Measurements from ENCODE around the gene MYO1B.

The MYO1B gene

DNA sequence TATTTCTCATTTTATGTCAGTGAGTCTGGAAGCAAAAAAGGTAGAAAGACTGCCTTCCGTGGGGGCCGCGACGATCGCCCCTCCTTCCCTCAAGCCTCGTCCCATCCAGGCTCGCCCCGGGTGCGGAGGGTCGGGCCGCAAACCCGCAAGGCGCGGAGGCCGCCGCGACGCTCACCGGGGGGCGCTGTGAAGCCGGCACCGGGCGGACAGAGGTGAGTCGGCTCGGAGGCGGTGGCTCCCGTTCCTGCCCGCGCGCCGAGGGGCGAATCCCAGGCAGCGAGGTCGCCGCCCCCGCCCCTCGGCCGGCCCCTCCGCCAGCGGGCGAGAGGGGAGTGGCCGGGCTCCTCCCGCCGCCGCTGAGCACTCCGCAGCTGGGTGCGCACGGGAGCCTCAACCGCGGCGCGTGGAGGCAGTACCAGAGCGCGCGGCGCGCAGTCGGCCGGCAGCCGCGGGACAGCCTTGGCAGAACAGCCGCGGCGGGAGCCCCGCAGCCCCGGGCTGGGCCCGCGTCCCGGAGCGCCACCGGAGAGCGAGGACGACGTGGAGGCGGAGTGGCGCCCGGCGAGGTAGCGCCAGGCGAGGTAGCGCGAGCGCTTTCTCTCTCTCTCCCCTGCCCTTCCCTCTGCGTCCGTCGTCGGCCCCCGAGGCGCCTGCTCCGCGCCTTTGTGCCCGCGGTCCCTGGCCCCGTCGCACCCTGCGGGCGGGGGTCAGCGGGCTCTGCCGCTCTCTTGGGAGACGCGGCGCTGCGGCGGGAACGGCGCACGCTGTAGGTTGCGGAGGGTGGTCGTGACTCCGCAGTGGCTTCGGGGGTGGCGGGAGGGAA, at the start of gene MYO1B:
TSS of gene MYO1B (plus strand) at position 359 of the 823 bp plus-strand sequence. CDS start 31,492 bp downstream, outside the sequence.
- peak; percentile 80 for DNase-seq

DNA sequence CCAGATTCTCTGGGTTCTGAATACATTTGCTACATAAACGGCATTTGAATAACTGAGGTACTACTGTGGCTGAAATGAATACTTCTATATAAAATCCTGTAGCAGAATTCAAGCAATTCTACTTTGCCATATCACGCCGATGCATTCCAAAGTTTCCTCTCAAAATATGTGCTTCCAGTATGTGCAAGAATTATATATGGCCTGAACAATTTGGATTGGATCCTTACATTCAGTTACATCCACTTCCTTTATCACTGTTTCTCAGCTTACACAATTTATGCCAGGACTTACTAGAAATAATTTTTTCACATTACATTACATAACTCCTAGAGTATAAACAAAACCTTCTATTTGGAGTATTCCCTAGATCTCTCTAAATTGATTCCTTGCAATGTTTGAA, 48.1 kb upstream of the MYO1B start:
- DNase-seq = peak; percentile 25

DNA sequence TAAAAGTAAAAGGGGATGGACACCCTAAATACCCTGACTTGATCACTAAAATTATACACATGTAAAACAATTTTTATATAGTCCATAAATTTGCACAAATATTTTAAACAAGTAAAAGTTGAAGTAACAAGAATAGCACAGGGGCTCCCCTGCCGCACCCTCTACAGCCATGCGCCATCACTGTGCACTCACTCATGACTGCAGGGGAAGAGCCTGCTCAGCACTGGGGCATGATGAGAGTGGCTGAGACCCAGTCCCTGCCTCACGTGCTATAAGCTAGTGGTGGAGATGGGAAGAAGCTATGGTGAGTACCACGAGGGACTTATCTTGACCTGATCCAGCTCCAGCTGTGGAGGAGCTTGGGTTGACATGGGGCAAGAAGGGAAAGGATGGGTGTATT, 46.9 kb upstream of the MYO1B start:
- DNase-seq = no peak

DNA sequence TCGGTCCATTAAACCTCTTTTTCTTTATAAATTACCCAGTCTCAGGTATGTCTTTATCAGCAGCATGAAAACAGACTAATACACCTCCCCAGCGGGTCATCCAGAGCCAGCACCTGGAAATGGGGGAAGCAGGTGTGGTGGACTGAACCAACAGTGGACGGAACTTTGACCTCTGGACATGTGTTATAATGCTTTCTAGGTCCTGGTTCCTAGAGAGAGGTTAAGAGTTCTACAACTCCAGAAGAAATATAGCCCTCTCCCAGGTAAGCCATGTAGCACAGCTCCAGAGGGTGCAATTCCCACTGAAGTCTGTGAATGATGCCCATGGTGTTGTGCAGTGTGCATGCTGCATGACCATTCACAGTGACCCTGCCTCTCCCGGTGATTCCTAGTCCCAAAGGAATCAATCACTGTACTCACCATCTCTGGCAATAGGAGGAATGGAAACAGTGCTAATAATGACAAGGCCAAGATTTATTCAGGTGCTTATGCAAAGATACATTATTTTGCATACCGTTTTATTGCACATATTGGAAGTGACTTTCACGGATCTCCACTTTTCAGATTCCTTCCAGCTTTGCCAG, 45.2 kb upstream of the MYO1B start:
- DNase-seq = no peak

DNA sequence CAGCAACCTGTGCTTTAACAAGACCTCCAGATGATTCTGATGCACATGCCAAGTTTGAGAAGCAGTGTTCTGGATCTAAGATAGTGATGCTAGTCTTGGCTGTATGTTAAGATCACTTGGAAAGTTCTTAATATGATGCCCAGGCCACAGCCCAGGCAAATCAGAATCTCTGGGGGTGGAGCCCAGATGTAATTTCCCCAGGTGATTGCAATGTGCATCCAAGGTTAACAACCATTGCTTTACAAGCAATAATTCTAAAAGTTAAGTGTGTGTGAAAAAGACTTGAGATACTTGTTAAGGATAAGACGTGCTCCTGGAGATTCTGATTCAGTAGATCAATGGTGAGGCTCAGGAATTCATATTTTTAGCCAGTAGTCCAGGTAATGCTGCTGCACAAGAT, 44.3 kb upstream of the MYO1B start:
- DNase-seq = no peak

DNA sequence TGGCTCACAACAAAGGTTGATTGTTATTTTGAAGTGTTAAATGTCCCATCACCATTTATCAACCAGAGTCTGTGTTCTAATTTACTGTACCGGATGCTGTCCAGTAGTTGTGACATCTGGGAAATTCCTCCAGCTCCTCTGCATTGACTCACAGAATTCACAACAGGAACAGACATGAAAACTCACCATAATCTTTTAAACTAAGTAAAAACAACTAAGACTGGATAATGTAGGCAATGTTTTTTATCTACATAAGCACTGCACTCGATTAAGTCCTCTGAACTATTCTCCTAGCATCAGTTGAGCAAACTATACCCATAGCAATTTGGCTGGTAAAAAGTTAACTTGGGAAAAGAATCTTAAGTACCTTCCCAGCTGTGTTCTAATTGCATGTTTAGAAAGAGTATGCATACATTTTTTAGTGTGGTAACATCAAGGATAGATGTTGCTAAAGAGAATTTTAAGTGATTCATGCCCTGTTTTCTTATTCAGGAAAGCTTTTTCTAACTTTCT, 42.9 kb upstream of the MYO1B start:
- DNase-seq = peak; percentile 79

DNA sequence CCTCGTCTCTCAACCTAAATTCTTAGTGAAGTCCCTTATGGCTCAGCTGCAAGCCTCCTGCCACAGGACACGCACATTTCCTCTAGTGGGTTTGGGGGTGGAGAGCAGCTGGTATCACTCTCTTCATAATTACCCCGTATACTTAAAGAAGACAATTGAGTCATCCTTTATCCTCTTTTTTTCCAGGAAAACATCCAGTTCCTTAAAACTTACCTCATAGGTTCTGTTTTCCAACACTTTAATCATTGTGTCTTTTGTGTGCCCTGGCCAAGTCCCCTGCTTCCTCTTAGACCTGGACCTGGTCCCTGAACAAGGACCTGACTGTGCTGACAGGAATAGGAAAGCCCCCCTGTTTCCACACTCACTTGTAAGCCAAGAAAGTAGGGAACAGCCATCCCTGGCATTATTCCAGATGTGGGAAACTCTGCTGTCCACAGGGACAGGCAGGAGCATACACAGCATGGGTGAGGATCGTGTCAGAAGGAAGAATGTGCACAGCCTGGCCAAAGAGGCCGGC, 42.3 kb upstream of the MYO1B start:
- DNase-seq = peak; percentile 80

DNA sequence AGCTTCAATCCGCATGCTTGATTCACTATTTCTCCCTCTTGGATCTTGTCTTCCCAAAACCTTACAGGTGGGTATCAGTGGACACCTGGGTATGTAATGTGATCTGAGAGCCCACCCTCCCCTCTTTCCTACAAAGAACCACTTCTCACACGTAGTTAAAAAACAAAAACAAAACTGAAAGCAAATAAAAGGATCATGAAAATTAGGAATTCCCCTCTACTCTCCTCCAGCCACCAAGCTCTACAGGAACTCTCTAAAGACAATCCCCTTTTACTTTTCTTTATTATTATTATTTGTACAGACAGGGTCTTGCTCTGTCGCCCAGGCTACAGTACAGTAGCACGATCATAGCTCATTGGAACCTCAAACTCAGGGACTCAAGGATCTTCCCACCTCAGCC, 40.8 kb upstream of the MYO1B start:
- DNase-seq = no peak

DNA sequence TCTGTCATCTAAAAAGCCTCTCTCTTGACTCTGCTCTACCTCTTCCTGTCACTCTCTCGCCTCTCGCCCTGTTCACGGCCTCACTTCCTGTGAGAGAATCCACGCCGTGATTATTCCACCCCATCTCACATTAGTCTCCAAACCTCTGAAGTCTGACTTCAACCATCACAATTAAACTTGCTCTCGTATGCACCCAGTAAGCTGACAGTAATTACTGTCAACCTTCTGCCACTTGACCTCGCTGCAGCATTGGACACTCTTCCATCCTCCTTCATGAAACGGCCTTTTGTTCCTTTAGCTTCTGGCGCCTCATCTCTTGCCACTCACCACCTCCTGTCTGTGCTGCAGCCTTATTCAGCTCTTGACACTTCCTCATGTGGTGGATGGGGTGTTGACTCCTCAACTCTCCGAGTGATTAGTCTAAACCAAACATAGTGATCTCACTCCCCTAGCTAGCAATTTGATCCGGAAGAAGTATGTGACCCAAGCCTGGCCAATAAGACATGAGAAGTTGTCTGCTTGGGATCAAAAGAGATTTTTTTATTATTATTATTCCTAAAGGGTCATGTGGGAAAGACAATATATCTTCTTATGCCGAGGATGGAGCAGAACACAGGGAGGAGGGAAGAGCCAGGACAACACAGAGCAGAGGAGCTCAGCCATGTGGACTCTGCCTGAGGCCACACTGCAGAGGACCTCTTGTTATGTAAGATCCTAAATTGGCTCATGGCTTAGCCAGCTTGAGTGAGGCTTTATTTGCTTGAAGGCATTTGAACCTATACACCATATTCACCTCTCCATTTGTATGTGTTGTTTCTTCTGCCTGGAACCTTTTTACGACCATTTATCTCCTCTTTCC, 38.4 kb upstream of the MYO1B start:
- DNase-seq = no peak

DNA sequence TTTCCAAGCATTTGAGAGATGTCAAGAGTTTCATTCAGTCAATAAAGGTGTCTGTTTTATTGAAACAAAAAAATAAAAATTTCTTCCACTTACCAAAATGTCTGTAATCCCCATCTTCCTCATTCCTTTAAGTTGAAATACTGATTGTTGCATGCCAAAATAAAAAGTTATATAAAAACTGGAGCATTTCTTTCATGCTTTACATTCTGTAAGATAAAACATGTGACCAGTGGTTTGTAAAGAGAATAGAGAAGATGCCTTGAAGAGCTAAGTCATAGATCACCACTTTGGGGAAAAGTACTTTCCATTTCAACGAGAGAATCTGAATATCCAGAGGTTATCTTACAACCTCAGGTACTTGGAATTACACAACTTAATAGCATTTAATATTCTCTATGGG, 35.9 kb upstream of the MYO1B start:
- DNase-seq = peak; percentile 83

DNA sequence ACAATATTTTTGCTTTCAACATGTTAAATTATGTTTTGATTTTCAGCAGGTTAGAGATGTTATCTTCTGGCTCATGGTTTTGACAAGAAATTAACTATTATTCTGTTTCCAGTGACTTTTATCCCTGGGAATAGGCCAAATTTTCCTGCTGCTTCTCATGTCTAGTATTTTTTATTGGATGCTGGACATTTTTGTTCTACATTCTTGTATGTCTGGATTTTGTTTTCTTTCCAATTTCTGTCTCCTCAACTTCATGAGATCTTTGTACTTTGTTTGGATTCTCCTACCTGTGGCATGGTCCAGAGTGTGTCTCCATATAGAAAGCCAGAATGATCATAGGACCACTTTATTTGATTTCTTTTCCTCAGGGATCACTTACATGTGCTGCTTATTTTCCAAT, 33.1 kb upstream of the MYO1B start:
- DNase-seq = no peak

DNA sequence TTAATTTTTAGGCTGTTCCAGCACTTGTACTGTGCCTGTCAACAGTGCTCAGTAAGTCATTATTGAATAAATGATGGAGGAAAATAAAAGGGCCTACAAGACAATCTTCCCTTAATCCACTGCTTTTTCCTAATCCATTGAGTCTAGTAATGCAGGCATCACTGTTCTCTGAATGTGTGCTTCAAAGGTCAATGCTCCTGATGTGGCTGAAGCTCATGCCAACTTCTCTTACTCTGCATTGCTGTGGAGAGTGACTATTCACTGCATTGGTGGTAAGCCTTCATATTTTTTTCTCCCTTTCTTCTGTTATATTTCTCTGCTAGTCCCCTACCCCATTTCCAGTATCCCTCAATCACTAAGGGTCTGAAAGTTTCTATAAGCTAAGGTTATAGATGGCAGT, 31.9 kb upstream of the MYO1B start:
- no peak for DNase-seq

DNA sequence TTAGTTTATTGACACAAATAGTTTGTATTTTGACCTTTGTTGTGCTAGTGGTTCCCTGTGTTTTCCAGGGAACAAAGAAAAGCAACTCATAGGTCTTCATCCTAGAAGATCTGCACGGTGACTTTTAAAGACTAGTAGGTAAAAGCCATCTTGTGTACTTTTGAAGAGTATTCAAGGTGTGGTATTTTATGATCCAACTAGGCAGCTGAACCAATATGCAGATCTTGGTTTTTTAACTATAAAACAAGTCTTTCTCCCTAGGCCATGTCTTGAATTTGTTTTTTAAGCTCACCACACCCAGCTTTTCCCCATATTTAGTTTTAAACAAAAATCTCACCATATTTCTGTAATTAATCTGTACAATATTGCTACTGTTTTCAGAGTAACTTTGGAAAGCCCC, 30.0 kb upstream of the MYO1B start:
- DNase-seq = no peak

DNA sequence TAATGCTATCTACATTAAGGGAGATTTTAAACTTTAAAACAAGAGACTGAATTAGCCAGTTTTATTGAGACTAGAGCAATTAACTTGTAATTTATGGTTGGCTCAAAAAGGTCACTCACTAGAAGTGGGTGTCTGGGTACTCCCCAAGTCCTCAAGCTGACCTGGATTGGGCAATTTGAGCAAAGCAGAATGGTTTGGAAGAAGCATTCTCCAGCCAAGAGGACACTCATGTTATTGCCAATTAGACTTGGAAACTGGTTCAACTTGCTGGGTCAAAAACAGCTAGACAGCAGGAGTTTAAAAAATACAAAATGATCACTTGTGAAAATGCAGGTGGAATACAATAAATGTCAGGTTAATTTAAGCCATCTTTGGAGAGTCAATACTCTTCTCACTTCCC, 29.5 kb upstream of the MYO1B start:
- no peak for DNase-seq

DNA sequence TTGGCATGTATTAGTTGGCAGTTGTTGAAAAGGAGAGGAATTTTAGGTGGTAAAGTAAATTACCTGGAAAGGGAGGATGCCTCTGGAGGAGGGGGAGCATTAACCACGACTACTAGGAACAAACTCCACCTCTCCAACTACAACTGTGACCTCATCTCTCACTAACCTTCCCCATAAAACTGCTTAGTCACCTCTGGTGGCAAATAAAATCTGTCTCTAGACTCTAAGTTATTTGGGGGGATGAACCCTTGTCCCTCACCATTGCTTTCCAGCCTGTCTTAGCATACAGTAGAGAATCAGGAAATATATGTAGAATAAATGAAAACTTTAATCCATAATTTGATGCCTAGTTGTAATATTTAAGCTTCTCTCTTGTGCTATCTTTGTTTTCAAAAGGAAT, 27.6 kb upstream of the MYO1B start:
- DNase-seq = peak; percentile 68

DNA sequence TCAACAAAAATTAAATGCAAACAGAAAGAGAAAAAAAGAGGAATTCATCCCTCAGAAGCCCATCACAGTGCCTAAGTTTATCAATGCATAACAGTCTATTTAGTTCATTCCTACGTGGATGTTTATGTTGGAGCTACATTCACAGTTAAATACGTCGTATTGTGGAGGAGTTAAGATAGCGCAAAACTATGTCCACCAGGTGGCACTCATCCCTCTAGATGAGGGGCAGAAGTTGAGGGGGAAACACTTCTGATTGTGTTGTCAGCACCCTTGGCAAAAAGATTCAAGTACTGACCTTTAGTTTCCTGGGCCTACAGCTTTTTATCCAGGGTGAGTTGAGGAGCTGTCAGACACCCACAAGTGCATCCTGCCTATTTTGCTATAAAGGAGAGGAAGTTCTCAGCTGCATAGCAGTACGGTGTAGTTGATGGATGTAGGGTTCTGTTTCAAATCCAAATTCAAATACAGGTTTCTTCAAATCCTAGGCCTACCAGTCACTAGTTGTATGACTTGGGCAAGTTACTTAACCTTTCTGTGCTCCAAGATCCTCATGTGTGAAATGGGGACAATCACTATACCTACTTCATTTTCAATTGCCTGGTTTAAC, 26.8 kb upstream of the MYO1B start:
- peak; percentile 85 for DNase-seq

DNA sequence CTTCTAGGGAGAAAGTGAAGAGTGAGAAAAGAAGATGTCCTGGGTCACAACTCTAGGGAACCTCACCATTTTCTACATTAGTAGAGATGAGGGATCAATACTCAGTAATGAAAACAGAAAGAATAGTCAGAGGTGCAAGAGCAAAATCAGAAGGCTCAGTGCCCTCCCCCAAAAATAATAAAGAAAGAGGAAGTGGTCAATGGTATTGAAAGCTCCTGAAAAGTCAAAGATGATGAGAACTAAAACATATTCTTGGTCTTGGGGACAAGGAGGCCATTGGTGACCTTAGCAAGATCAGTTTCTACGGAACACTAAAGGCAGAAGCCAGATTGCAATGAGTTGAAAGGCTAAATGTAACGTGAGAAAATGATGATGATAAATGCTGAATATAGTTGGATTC, 24.5 kb upstream of the MYO1B start:
- no peak for DNase-seq

DNA sequence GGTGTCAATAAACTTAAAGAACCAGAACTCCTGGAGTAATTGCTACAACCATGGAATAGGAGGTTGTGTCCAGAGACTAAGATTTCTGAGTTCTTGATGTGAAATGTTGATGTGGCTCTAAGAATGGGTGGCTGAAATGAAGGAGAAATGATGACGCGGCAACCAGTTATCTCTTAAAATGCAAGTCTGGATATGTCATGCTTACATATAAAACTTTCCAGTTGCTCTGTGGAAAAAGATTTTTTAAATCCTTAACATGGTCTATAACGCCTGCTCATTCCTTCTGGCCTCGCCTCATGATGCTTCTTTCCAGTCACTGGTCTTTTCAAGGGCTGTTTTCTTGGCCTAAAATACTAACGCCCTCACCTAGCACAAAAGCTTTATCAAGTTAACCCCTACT, 23.5 kb upstream of the MYO1B start:
- no peak for DNase-seq

DNA sequence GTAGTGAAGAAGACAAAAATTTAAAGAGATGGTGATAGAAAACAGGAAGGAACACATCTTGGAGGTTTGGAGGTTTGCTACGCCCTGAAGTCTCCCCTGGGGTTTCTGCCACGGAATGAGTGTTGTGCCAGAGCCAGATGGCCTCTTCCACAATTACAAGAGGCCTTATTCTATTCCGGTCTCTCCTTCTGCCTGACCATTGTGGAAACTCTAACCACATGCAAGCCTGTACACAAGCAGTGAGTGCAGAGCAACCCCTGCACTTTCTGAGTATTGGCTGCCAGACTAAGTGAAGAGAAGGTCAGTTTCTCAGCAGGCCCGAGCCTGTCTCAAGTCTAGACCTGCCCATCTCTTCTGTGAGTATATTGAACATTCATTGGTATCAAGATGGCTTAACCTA, 22.7 kb upstream of the MYO1B start:
- DNase-seq = peak; percentile 55

DNA sequence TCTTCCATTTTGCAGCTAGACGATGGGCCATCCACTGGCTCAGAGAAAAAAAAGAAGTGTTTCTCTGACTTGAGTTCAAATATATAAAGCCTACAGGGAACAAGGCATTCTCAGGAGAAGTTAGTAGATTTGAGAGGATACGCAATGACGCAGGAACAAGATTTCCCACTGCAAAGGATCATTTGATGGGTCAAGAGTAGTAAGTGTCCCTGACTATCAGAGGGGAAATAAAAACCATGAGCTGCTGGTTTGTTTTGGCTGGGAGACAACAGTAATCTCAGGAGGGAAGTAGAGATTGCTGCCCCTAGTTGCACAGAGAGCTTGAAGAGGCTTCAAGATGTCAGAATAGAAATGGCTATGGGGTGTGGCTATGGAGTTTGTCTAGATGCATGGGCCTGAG, 22.3 kb upstream of the MYO1B start:
- DNase-seq = no peak

DNA sequence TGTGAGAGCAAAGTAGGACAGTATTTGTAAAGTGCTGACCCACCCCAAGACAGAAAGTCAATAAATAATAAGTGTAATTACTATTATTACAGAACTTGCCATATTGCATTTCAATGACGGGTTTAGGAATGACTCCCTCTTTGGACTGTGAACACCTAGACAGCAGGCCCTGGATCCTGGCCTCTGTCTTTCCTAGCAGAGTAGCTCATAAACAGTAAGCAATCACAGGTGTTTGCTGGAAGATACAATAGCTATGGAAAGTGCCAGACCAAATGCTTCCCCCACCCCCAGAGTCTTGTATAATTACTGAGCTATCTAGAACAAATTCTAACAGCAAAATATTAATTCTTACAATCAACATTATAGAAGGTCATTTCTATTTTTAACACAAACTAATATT, 20.1 kb upstream of the MYO1B start:
- no peak for DNase-seq

DNA sequence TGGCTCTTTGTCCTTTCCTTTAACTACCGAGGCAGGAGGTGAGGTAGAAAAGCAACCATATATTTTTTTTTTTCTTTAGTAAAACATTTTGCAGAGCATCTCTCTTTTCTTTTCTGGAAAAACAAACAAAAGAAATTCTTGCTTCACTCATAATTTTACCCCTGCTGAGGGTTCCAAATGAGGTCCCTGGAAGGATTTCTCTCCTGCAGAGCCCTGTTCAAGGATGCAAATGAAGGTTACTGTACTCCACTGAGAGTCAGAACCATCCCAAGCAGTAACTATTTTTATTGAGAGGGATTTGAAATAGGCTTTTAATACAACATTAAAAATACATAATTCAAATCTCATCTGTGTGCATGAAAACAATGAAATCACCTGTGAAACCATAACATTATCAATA, 19.5 kb upstream of the MYO1B start:
- DNase-seq = no peak

DNA sequence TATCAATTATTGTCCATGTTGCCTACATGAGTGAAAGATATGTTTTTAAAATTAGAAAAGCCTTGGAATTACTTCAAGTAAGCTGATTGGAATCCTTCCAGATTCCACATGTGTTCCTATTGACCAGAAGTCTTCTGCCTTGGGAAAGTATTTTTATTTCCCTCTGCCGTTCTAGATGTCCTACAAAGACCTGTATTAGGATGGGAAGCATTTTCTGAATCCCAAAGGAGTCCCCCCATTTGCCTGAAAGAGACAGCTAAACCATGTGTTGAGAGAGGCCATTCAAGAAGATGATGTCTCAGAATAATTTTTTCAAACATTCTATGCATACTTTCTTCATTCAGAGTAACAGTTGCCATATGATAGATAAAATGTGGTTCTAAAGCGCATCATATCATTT, 19.0 kb upstream of the MYO1B start:
- DNase-seq = peak; percentile 67

Measured in fibroblast of upper back skin (primary cell).